Measurements from ENCODE around the gene KRTAP29-1. TPM values are rescaled to one million over a fixed set of nuclear protein-coding genes. Genes with fewer than 3 reads are reported as not detected.

The KRTAP29-1 gene
- total RNA-seq, 1 donor from 2014 or later: not detected

DNA sequence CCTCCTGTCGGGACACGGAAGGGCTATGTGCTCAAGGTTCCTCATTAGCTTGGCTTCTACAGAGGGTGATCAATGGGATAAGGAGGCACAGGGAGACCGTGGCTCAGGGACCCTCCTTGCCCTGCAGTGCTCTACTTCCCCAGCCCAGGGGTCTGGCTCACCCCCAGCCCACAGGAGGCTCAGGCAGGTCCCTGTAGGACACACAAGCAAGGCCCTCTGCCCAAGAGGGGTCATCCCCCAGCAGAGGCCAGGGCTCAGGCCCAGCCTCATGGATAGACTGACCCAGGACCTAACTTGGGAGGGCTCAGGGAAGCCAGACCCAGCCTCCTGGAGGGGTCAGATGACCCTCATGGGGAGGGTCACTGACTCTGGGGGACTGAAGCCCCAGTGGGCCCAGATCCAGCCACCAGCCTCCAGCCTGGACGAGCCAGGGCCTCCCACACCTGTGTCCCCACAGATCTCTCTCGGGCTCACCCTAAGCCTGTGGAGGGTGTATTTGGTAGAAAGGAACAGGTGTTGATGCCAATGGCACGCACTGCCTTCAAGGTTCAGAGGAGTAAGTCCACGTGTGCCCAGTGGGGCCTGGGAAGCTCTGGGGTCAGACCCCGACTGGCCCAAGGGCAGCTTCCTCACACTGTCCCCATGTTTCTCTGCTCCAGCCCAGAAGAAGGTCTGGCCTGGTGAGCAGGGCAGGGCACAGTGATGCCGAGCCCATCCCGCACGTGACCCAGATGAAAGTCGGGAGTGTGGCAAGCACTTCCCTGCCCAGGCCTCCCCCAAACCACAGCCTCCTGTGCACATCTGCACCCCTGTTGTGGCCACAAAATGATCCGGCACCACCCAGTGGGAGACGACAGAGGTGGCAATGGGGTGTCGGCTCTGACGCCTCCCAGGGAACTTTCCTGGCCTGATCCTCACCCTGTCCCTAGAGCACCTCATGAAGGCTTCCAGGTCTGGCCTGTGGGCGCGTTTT, 23.8 kb upstream of the KRTAP29-1 start:
- ATAC-seq (no peak), DNase-seq (no peak)
- Histone ChIP-seq H3K27ac (no peak overlapping the region), H3K9me3 (no peaks in the 10 kb centered on the region), H3K4me3 (no peak overlapping the region), H3K36me3 (no peaks in the 10 kb centered on the region), H3K4me1 (no peaks in the 10 kb centered on the region), H3K27me3 (ENCODE audit: low read depth) (no peaks in the 10 kb centered on the region)
- TF ChIP-seq CTCF (IDR thresholded peaks at IDR 0.05): no peak
- intact Hi-C loops (cut with DNase I): no loop called here

DNA sequence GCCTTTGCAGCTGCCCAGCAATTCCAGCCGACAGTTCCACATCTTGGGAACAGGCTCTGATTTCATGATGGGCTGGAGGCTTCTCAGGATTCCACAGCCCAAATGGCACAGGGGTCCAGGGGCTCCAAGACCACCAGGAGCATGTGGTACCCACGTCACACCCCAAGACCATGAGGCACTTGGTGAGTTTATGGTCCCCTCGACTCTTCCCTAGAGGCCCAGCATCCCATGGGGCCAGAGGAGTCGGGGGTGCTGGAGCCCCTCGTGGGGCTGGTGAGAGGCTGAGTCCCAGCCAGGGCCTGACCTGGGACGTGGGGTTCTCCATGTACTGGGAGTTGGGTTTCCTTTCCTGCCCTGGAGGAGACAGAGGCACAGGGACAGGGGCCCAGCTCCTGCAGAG, 23.0 kb upstream of the KRTAP29-1 start:
- Histone ChIP-seq H3K36me3 (no peaks in the 10 kb centered on the region), H3K4me1 (no peaks in the 10 kb centered on the region), H3K27me3 (ENCODE audit: low read depth) (no peaks in the 10 kb centered on the region), H3K4me3 (no peak overlapping the region), H3K27ac (no peak overlapping the region), H3K9me3 (peaks cover under 1% of the 10 kb centered on the region)
- no peak for TF ChIP-seq CTCF (IDR thresholded peaks at IDR 0.05)
- ATAC-seq (no peak), DNase-seq (no peak)
- intact Hi-C loops (cut with DNase I): no loop called here

DNA sequence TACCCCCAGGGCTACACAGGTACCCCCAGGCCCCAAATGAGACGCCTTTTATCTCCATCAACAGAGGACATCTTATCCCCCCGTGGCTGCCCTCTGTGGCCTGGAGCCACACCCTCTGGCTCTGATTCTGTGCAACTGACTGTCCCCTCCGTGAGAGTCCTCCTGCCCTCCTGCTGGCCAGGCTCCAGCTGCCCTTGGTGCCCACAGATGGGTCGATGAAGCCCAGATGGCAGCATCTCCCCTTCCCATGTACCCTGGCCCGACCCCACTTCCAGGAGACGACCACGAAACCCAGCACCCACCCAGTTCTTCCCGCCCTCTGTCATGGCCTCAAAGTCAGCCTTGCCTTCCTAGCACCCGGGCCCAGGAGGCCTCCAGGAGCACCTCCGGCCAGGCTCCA, 22.5 kb upstream of the KRTAP29-1 start:
- TF ChIP-seq CTCF (IDR thresholded peaks at IDR 0.05): no peak
- Histone ChIP-seq H3K9me3 (peaks cover 5% of the 10 kb centered on the region), H3K27me3 (ENCODE audit: low read depth) (no peaks in the 10 kb centered on the region), H3K27ac (no peak overlapping the region), H3K4me1 (no peaks in the 10 kb centered on the region), H3K36me3 (no peaks in the 10 kb centered on the region), H3K4me3 (no peak overlapping the region)
- DNase-seq (no peak), ATAC-seq (no peak)
- intact Hi-C loops (cut with DNase I): no loop called here

DNA sequence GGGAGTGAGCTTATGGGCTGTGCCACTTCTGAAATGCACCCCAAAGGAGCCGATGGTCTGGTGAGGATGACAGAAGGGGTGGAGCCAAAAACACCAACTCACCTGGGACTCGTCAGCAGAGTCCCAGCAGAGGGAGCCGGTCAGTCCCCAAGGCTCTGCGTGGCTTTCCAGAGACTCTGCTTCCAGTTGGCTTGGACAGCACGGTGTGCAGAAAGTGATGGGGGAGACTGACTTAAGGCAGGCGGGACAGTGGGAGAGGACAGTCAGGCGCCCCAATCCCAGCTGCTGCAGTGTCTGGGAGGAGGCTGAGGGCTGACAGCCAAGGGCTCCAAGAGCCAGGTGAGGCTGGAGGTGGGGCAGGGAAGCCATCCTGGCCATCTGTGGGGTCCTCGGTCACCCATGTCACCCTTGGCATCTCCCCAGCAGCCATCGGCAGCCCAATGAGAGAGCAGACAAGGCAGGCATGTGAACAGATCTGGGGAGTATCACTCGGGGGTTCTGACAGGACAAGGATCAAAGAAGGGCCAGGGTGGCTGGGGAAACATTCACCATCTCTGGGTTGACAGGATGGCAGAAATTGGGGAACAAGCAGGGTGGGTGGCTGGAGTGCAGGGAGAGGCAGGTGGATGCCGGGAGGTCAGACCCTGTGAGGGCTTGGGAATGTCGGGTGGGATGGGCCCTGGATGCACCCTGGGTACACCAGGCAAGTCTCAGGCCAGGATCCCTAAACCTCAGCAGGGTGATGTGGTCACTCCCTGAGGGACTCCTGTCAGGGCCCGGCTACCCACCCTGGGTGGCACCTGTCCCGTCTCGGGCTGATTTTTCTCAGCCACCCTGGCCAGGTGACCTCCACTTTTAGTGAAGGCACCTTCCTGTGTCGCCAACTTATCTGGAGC, 21.8 kb upstream of the KRTAP29-1 start:
- no peak for DNase-seq
- Histone ChIP-seq H3K36me3 (no peaks in the 10 kb centered on the region), H3K4me1 (no peaks in the 10 kb centered on the region), H3K9me3 (peaks cover 10% of the 10 kb centered on the region), H3K27me3 (ENCODE audit: low read depth) (no peaks in the 10 kb centered on the region), H3K27ac (no peak overlapping the region), H3K4me3 (no peak overlapping the region)
- peak; percentile 10 for TF ChIP-seq CTCF (IDR thresholded peaks at IDR 0.05)
- peak; percentile 47 to 54 for ATAC-seq
- intact Hi-C loops (cut with DNase I): no loop called here
